HG03135 (cell line): ENCODE measurements around the gene MTR.
"Not testable (repeated sequence)": the region's sequence is repeated elsewhere in the genome, so short reads cannot be mapped to it uniquely, and the experiment has no call there.

Experiments
- ATAC-seq: cut with Tn5 transposase; IDR thresholded peaks from one replicate; pipeline ENCODE4 v1.9.1; 2021; ENCODE audit warnings: mild to moderate bottlenecking, moderate library complexity; ENCODE audit not compliant: unreplicated experiment

Gene MTR

GRCh38 chr1:236830116-236830515 lies 35.0 kb downstream of the MTR start:
- ATAC-seq: no peak

GRCh38 chr1:236830560-236830959 lies 35.5 kb downstream of the MTR start:
- no peak for ATAC-seq

GRCh38 chr1:236833575-236833974 lies 38.5 kb downstream of the MTR start:
- no peak for ATAC-seq

GRCh38 chr1:236834876-236835275 lies 39.8 kb downstream of the MTR start:
- no peak for ATAC-seq

GRCh38 chr1:236835491-236835890 lies 40.4 kb downstream of the MTR start:
- no peak for ATAC-seq

- no peak for ATAC-seq
These were observed 41.1 kb downstream of the MTR start for GRCh38 chr1:236836157-236836556.

- ATAC-seq: no peak
These were observed 42.0 kb downstream of the MTR start for GRCh38 chr1:236837115-236837514.

- no peak for ATAC-seq
These were observed 42.8 kb downstream of the MTR start for GRCh38 chr1:236837897-236838296.

- ATAC-seq: no peak
These were observed 46.2 kb downstream of the MTR start for GRCh38 chr1:236841341-236841740.

- no peak for ATAC-seq
These were observed 49.6 kb downstream of the MTR start for GRCh38 chr1:236844499-236845271.

- ATAC-seq: no peak
These were observed 50.7 kb downstream of the MTR start for GRCh38 chr1:236845830-236846229.

GRCh38 chr1:236848274-236848923 lies 53.3 kb downstream of the MTR start:
- ATAC-seq: no peak

GRCh38 chr1:236850077-236850979 lies 55.2 kb downstream of the MTR start:
- no peak for ATAC-seq

GRCh38 chr1:236851871-236852270 lies 56.8 kb downstream of the MTR start:
- no peak for ATAC-seq

GRCh38 chr1:236853921-236854604 lies 59.0 kb downstream of the MTR start:
- no peak for ATAC-seq

GRCh38 chr1:236854605-236854983 lies 59.5 kb downstream of the MTR start:
- ATAC-seq: no peak

- ATAC-seq: not testable (repeated sequence)
These were observed 61.6 kb downstream of the MTR start for GRCh38 chr1:236856649-236857048.

- no peak for ATAC-seq
These were observed 63.1 kb downstream of the MTR start for GRCh38 chr1:236858165-236858564.

- no peak for ATAC-seq
These were observed 65.0 kb downstream of the MTR start for GRCh38 chr1:236860101-236860500.

GRCh38 chr1:236860674-236861073 lies 65.6 kb downstream of the MTR start:
- ATAC-seq: no peak
